GM18909 (cell line): ENCODE results near the gene PLIN4.

Experiments used
- ATAC-seq: cut with Tn5 transposase; IDR thresholded peaks from one replicate; pipeline ENCODE4 v1.9.1; 2021; ENCODE audit warnings: mild to moderate bottlenecking; ENCODE audit not compliant: unreplicated experiment, poor library complexity

Gene PLIN4

GRCh38 chr19:4495471-4495870, 22.8 kb downstream of the PLIN4 start:
- ATAC-seq = no peak

- ATAC-seq = no peak
Measured at GRCh38 chr19:4494691-4495064, 23.6 kb downstream of the PLIN4 start.

- no peak for ATAC-seq
Measured at GRCh38 chr19:4493929-4494690, 24.2 kb downstream of the PLIN4 start.

- ATAC-seq = no peak
Measured at GRCh38 chr19:4493104-4493928, 25.0 kb downstream of the PLIN4 start.

GRCh38 chr19:4492337-4493103, 25.8 kb downstream of the PLIN4 start:
- ATAC-seq = no peak

- no peak for ATAC-seq
Measured at GRCh38 chr19:4491446-4491845, 26.8 kb downstream of the PLIN4 start.

- no peak for ATAC-seq
Measured at GRCh38 chr19:4488496-4488895, 29.8 kb downstream of the PLIN4 start.

GRCh38 chr19:4487572-4487971, 30.7 kb downstream of the PLIN4 start:
- no peak for ATAC-seq

- ATAC-seq = no peak
Measured at GRCh38 chr19:4483385-4483784, 34.9 kb downstream of the PLIN4 start.

- ATAC-seq = no peak
Measured at GRCh38 chr19:4482721-4483364, 35.4 kb downstream of the PLIN4 start.

- no peak for ATAC-seq
Measured at GRCh38 chr19:4477034-4477801, 41.1 kb downstream of the PLIN4 start.

- ATAC-seq = no peak
Measured at GRCh38 chr19:4474514-4475022, 43.7 kb downstream of the PLIN4 start.

GRCh38 chr19:4473763-4474513, 44.3 kb downstream of the PLIN4 start:
- ATAC-seq = no peak

GRCh38 chr19:4473011-4473762, 45.1 kb downstream of the PLIN4 start:
- no peak for ATAC-seq

GRCh38 chr19:4472174-4472974, 45.9 kb downstream of the PLIN4 start, which contains the start of gene HDGFL2:
Gene HDGFL2 (plus strand): TSS chr19:4472297. CDS start chr19:4472351, 54 bp downstream.
- peak; percentile 9 for ATAC-seq

GRCh38 chr19:4471403-4472173, 46.7 kb downstream of the PLIN4 start:
- ATAC-seq = peak; percentile 84
